Stimulated activated CD4-positive, alpha-beta T cell treated with anti-CD3 and anti-CD28 coated beads, Interleukin-12 subunit alpha, Interleukin-12 subunit beta, amount 100 ng/mL, for 4 hours (primary cell): ENCODE results near the gene TARDBP.
"Not testable (repeated sequence)": the region's sequence is repeated elsewhere in the genome, so short reads cannot be mapped to it uniquely, and the experiment has no call there.

Source experiments
- DNase-seq: peaks from one replicate; pipeline ENCODE4 v3.0.0-alpha.2; 2020

Gene TARDBP

GRCh38 chr1:11061652-11062365, 49.4 kb downstream of the TARDBP start:
- DNase-seq, result no peak

DNA sequence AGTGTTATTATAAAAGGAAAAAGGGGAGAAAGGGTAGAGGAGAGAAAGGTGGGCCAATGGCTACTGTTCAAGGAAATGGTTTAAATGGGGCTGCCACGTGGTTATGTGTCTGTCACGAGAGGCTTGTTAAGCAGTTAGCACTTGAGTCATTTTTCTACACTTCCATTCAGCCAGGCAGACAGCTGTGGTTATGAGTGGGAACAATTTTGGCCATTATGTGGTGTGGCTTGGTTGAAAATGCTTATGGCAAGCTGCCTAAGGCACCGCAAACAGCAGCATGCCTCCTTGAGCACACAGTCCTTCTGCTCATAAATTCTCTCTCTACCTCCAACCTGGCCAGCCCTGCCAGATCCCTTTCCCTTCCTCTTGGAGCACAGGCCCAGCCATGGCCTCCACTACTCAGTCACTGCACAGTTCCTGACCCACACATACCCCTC, 50.5 kb downstream of the TARDBP start:
- DNase-seq, result no peak

DNA sequence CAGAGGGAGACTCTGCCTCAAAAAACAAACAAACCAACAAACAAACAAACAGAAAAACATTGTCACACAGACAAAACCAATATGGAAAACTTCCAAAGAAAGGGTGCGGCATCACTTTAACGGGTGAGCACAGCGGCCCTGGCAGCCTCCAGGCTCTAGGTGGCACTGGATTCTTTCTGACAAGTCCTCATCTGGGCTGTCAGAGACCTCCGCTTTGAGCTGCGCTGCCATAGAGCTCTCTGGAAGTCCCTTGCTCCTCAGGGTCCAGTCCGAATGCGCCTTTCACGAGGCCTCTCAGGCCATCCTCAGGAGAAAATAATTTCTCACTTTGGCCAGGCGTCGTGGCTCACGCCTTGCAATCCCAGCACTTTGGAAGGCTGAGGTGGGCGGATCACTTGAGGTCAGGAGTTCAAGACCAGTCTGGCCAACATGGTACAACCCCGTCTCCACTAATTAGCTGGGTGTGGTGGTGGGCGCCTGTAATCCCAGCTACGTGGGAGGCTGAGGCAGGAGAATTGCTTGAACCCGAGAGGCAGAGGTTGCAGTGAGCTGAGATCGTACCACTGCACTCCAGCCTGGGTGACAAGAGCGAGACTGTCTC, 51.6 kb downstream of the TARDBP start:
- not testable (repeated sequence) for DNase-seq

DNA sequence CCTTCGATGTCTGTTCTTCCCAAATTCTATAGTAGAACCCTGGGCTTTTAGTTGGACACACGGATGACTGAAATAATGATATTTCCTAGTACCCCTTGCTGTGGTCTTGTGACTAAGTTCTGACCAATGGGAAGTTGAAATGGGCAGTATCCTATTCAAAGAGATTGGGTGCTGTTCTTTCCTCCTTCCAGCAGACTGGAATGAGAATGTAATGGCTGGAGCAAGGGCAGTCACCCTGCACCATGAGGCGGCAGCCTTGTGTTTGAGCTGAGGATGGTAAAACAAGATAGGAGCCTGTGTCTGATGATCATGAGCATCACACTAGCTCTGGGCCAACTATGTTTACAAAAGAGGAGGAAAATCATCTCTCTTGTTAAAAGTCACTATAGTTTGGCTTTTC, 52.5 kb downstream of the TARDBP start:
- DNase-seq, result no peak

DNA sequence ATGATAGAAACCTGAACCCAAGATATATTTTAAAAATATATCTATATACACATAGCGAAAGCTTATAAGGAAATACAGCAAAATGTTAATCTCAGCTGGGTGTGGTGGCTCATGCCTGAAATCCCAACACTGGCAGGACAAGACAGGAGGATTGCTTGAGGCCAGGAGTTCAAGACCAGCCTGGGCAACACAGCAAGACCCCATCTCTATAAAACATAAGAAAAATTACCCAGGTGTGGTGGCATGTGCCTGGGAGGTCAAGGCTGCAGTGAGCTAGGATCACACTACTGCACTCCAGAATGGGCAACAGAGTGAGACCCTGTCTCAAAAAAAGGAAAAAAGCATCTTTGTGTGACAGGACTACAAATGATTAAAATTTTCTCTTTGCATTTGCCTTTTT, 53.3 kb downstream of the TARDBP start:
- no peak for DNase-seq

DNA sequence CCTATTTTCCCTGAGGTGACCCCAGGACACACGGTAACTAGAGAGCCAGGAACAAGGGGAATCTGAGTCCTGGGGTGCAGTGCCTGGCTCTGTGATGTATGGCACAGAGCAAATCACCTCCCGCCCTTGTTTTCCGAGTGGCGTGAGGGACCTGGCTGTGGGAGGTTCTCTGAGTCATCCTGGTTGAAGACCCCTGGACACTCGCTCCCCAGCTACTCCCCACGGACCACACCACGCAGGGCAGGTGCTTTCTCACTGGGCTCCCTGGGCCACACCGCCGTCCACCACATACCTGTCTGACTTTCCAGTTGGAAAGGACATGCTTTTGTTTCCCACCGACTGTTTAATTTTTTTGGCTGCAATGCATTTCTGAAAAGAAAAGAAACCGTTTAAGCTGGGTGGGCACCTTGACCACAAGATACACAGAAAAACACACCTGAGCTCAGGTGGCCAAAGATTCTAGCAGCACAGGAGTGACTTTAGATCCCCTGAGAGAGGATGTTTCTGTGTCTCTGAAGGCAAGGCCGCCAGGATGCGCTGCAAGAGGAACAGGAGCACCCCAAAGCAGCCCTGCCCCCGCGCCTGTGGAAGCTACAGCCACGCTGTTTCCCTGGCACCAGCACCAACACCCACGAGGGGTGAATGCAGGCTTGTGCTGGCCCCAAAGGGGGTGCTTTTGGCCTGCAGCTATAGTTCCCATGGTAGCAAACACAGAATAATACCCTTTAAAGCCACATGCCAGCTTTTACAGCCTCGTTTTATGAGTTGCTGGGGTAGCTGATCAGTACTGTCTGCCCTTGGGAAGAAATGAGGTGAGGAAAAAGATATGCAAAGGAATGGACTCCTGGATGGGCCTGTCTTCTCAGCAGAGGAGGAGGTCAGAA, 55.5 kb downstream of the TARDBP start:
- no peak for DNase-seq

DNA sequence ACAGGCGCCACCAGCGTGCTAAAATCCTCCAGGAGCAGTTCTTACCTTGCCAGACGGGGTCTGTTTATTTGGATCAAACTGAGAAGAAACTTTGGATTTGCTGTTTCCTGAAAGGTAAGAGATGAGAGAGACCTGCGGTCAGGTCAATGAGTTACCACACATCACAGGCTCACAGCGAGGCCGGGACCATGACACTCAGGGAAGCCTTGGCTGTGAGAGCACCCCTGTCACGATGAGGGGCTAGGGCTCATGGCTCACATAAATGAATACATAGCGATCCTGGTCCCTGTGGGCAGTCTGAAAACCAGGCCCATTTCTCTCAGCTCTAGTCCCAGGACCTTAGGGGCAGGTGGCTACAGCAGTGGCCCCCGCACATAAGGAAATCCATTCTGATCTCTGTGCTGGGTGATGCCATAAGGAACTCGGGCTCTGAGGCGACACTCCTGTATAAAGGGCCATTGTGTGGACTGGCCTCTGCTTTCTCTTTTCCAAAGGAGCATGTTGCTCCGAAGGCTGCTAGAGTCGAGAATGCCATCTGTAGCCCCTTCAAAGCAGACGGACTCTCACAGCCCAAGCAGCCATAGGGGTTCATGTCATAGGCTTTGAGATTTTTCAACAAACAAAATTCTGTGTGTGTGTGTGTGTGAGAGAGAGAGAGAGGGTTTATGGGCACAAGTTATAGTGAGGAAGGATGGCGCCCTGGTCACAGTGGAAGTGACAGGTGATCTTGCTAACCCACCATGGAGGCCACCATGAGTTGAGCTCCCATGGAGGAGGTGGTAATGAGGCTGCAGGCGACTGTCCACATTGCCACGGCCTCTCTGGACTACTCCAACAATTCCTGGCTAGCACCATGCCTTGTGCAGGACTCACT, 56.4 kb downstream of the TARDBP start:
- DNase-seq, result no peak

- DNase-seq, result no peak
Measured at GRCh38 chr1:11070876-11071275, 58.4 kb downstream of the TARDBP start.

GRCh38 chr1:11071463-11072215, 59.2 kb downstream of the TARDBP start:
- no peak for DNase-seq

- no peak for DNase-seq
Measured at GRCh38 chr1:11072216-11072917, 59.9 kb downstream of the TARDBP start.

- DNase-seq, result not testable (repeated sequence)
Measured at GRCh38 chr1:11073398-11073797, 60.9 kb downstream of the TARDBP start.
